Esophagus (tissue), 2 donors: Measurements from ENCODE around the gene RNASEH1. TPM values are rescaled to one million over a fixed set of nuclear protein-coding genes. Genes with fewer than 3 reads are reported as not detected.
"Not testable (repeated sequence)": the region's sequence is repeated elsewhere in the genome, so short reads cannot be mapped to it uniquely, and the experiment has no call there.

Source experiments
- H3K27ac ChIP-seq, 2 donors: one replicate each; pipeline ENCODE4 v1.5.1; 2013; ENCODE audit warnings: low read depth in 2 of 2, mild to moderate bottlenecking in 2 of 2, inconsistent platforms in 1 of 2, low read length in 1 of 2, moderate library complexity in 1 of 2
- H3K27me3 ChIP-seq, 2 donors: one replicate each; pipeline ENCODE4 v1.6.1; 2013; ENCODE audit warnings: low read length in 2 of 2, control low read depth in 1 of 2, mild to moderate bottlenecking in 1 of 2; ENCODE audit not compliant: insufficient read depth in 2 of 2, control insufficient read depth in 1 of 2
- H3K36me3 ChIP-seq, 2 donors: one replicate each; pipeline ENCODE4 v1.6.1; 2013; ENCODE audit warnings: low read length in 1 of 2; ENCODE audit not compliant: control insufficient read depth in 2 of 2, insufficient read depth in 2 of 2
- H3K4me1 ChIP-seq, 2 donors: one replicate each; pipeline ENCODE4 v1.6.1; 2013; ENCODE audit warnings: low read length in 1 of 2; ENCODE audit not compliant: control insufficient read depth in 2 of 2, insufficient read depth in 2 of 2
- H3K4me3 ChIP-seq, 2 donors: one replicate each; pipeline ENCODE4 v1.5.1; 2013; ENCODE audit warnings: low read length in 2 of 2, mild to moderate bottlenecking in 2 of 2, low read depth in 1 of 2, moderate library complexity in 1 of 2
- H3K9me3 ChIP-seq, 2 donors: one replicate each; pipeline ENCODE4 v1.6.1; 2013; ENCODE audit warnings: mild to moderate bottlenecking in 2 of 2, low read depth in 1 of 2, low read length in 1 of 2, moderate library complexity in 1 of 2; ENCODE audit not compliant: control insufficient read depth in 2 of 2, insufficient read depth in 1 of 2
- WGBS, 2 donors: extraction: QIAGEN DNeasy Blood & Tissue Kit; methylation state at CpG; one replicate each; pipeline ENCODE4 v1.1.7; 2013; 5-methylcytosine and 5-hydroxymethylcytosine counted together
- polyA plus RNA-seq, 2 donors: library from polyadenylated mRNA; stranded (reverse); fragments of 200-250 nt; gene quantifications; one replicate each; pipeline ENCODE4 v1.2.3, GENCODE V29; 2013
- donor health status: healthy with polysubstance abuse.
- donor health status: Bipolar disorder and iron deficiency.

Gene RNASEH1
- polyA plus RNA-seq, 2 donors: 5.7 to 10.1 TPM

DNA sequence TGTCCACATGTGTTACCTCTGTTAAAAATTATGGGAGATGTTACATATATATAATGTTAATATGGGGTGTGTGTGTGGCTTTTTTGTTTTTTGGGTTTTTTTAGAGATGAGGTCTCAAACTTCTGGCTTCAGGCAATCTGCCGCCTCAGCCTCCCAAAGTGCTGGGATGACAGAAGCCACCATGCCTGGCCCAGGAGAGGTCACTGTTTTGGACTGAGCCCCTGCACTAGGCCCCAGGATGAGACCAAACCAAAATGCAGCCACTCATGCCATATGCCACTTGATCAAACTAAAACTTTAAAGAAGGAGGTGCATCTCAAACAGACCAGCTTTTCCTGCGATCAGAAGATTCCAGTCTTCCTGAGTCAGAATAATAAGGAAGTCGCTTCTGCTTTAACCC, 41.3 kb downstream of the RNASEH1 start:
- Histone ChIP-seq H3K9me3 (no peaks in the 10 kb centered on the region), H3K27me3 (no peaks in the 10 kb centered on the region), H3K36me3 (peaks cover 7 to 10% of the 10 kb centered on the region in 2 donors), H3K27ac (no peak overlapping the region), H3K4me3 (no peak overlapping the region), H3K4me1 (peaks cover 0 to 4% of the 10 kb centered on the region in 2 donors)
- WGBS, 2 donors: 95 to 97% methylated on average over 3 of the region's 3 CpGs

DNA sequence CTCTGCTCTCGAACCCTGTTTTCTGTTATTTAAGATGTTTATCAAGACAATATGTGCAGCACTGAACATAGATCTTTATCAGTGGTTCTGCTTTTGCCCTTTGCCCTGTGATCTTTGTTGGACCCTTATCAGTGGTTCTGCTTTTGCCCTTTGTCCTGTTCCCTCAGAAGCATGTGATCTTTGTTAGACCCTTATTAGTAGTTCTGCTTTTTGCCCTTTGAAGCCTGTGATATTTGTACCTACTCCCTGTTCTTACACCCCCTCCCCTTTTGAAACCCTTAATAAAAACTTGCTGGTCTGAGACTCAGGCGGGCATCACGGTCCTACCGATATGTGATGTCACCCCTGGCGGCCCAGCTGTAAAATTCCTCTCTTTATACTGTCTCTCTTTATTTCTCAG, 42.7 kb downstream of the RNASEH1 start:
- not testable (repeated sequence) for H3K4me1 ChIP-seq, H3K27ac ChIP-seq, H3K4me3 ChIP-seq, H3K9me3 ChIP-seq, H3K27me3 ChIP-seq
- WGBS, 2 donors: 85 to 92% methylated on average over 5 of the region's 5 CpGs
- H3K36me3 ChIP-seq: peaks cover 9 to 10% of the 10 kb centered on the region in 2 donors

- no peak overlapping the region for H3K4me3 ChIP-seq
- H3K27me3 ChIP-seq: no peaks in the 10 kb centered on the region
- peaks cover 9 to 10% of the 10 kb centered on the region in 2 donors for H3K36me3 ChIP-seq
- 84 to 96% methylated on average over 3 of the region's 3 CpGs for WGBS, 2 donors
- H3K4me1 ChIP-seq: no peaks in the 10 kb centered on the region
- no peaks in the 10 kb centered on the region for H3K9me3 ChIP-seq
- no peak overlapping the region for H3K27ac ChIP-seq
These were observed 44.9 kb downstream of the RNASEH1 start for GRCh38 chr2:3513026-3513810.

DNA sequence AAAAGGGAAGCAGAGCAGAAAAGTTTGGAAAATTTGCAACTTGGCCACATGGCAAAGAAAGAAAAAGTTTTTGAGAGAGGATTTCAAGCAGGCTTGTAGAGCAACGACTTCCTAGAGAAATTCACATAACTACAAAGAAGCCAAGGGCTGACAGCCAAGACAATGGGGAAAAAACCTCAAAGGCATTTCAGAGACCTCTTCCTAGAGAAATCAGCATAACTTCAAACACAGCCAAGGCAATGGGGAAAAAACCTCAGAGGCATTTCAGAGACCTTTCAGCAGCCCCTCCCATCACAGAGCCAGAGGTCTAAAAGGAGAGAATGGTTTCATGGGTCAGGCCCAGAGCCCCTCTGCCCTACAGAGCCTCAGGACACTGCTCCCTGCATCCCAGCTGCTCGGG, 46.0 kb downstream of the RNASEH1 start:
- WGBS, 2 donors: 61 to 74% methylated on average over 2 of the region's 2 CpGs
- Histone ChIP-seq H3K27me3 (no peaks in the 10 kb centered on the region), H3K36me3 (peaks cover 9 to 10% of the 10 kb centered on the region in 2 donors), H3K4me1 (no peaks in the 10 kb centered on the region), H3K9me3 (no peaks in the 10 kb centered on the region), H3K27ac (no peak overlapping the region), H3K4me3 (no peak overlapping the region)

GRCh38 chr2:3505771-3506170, 52.4 kb downstream of the RNASEH1 start:
- peaks cover 13 to 19% of the 10 kb centered on the region in 2 donors for H3K36me3 ChIP-seq
- peaks cover 0 to 4% of the 10 kb centered on the region in 2 donors for H3K9me3 ChIP-seq
- 53 to 86% methylated on average over 4 of the region's 4 CpGs for WGBS, 2 donors
- no peaks in the 10 kb centered on the region for H3K27me3 ChIP-seq
- peaks cover 0 to 5% of the 10 kb centered on the region in 2 donors for H3K4me1 ChIP-seq
- H3K27ac ChIP-seq: no peak overlapping the region
- no peak overlapping the region for H3K4me3 ChIP-seq

DNA sequence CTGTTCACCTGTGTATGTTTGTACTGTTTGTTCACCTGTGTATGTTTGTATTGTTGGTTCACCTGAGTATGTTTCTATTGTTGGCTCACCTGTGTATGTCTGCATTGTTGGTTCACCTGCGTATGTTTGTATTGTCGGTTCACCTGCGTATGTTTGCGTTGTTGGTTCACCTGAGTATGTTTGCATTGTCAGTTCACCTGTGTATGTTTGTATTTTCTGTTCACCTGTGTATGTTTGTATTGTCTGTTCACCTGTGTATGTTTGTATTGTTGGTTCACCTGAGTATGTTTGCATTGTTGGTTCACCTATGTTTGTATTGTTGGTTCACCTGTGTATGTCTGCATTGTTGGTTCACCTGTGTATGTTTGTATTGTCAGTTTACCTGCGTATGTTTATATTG, 53.4 kb downstream of the RNASEH1 start:
- Histone ChIP-seq H3K27me3 (no peaks in the 10 kb centered on the region), H3K4me1 (peaks cover 0 to 5% of the 10 kb centered on the region in 2 donors), H3K9me3 (peaks cover 0 to 4% of the 10 kb centered on the region in 2 donors), H3K4me3 (no peak overlapping the region), H3K27ac (no peak overlapping the region), H3K36me3 (peaks cover 18 to 25% of the 10 kb centered on the region in 2 donors)
- WGBS, 2 donors: 83 to 93% methylated on average over 5 of the region's 5 CpGs

GRCh38 chr2:3503483-3503882, 54.6 kb downstream of the RNASEH1 start:
- Histone ChIP-seq H3K36me3 (peaks cover 21 to 30% of the 10 kb centered on the region in 2 donors), H3K9me3 (peaks cover 0 to 4% of the 10 kb centered on the region in 2 donors), H3K4me1 (peaks cover 0 to 5% of the 10 kb centered on the region in 2 donors), H3K4me3 (no peak overlapping the region), H3K27ac (no peak overlapping the region), H3K27me3 (no peaks in the 10 kb centered on the region)
- WGBS, 2 donors: 90 to 95% methylated on average over 13 of the region's 13 CpGs

- peaks cover 21 to 32% of the 10 kb centered on the region in 2 donors for H3K36me3 ChIP-seq
These were observed 55.1 kb downstream of the RNASEH1 start for GRCh38 chr2:3503046-3503445.

DNA sequence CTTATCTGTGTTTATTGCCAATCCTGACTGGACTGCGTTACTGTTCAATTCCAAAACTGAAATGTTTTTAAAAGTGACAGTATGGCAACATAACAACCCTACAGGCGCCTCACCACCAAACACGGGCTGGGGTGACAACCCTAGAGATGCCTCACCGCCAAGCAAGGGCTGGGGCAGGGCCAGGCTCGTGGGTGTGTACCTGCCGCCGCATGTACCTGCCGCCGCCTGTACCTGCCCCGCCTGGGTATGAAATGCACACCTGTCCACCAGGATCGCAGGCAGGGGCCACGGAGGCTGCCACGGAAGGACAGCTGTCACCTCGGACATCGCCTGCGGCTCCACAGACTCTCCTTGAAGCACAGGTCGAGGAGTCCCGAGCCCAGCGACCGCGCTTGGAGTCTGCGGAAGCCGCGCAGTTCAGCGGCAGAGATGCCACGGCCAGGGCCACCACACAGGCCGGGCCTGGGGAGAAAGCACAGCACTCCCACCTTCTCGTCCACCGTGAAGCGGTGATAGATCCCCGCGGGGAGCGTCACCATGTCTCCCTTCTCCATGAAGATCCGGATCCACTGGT, 57.7 kb downstream of the RNASEH1 start:
- H3K4me1 ChIP-seq: peaks cover 0 to 5% of the 10 kb centered on the region in 2 donors
- no peak overlapping the region for H3K27ac ChIP-seq
- H3K36me3 ChIP-seq: peaks cover 21 to 38% of the 10 kb centered on the region in 2 donors
- 91 to 92% methylated on average over 34 of the region's 34 CpGs for WGBS, 2 donors
- H3K9me3 ChIP-seq: peaks cover 0 to 4% of the 10 kb centered on the region in 2 donors
- no peak overlapping the region for H3K4me3 ChIP-seq
- H3K27me3 ChIP-seq: no peaks in the 10 kb centered on the region

More at GRCh38 chr2:3503046-3503445, 55.1 kb downstream of the RNASEH1 start:
- 94 to 97% methylated on average over 14 of the region's 14 CpGs for WGBS, 2 donors
- Histone ChIP-seq H3K9me3 (peaks cover 0 to 4% of the 10 kb centered on the region in 2 donors), H3K4me1 (peaks cover 0 to 5% of the 10 kb centered on the region in 2 donors), H3K4me3 (no peak overlapping the region), H3K27ac (no peak overlapping the region), H3K27me3 (no peaks in the 10 kb centered on the region)
